GM23338 (cell line): ENCODE data around the gene FKBP6. TPM values are rescaled to one million over a fixed set of nuclear protein-coding genes. Genes with fewer than 3 reads are reported as not detected.

Experiments
- CTCF ChIP-seq, 2 experiments: fragments of 200-600 bp in 1 of 2; sonication (generic) in 1 of 2; conservative IDR thresholded peaks; 2 replicates each; pipeline versions ENCODE4 v1.5.1 to v1.6.1; 2016 to 2017; ENCODE audit warnings: antibody characterized with exemption in 2 of 2, low read depth in 2 of 2, mild to moderate bottlenecking in 2 of 2, moderate library complexity in 1 of 2
- EZH2 ChIP-seq: fragments of 200-600 bp; sonication (generic); IDR thresholded peaks from one replicate; pipeline ENCODE4 v1.8.0; 2017; ENCODE audit warnings: antibody characterized with exemption, mild to moderate bottlenecking, low read depth; ENCODE audit not compliant: unreplicated experiment
- POLR2AphosphoS5 ChIP-seq: IDR thresholded peaks from 2 replicates; pipeline ENCODE4 v1.6.1; 2016; ENCODE audit warnings: antibody characterized with exemption, low read depth
- STAT1 ChIP-seq: IDR thresholded peaks from one replicate; pipeline ENCODE4 v1.6.1; 2016; ENCODE audit warnings: antibody characterized with exemption; ENCODE audit not compliant: unreplicated experiment
- ZNF114 ChIP-seq: fragments of 250-450 bp; sonication (Bioruptor Pico); IDR thresholded peaks from 2 replicates; pipeline ENCODE4 v1.5.0; 2020; ENCODE audit warnings: mild to moderate bottlenecking, moderate library complexity
- ZNF331 ChIP-seq: fragments of 250-450 bp; sonication (Bioruptor Pico); IDR thresholded peaks from 2 replicates; pipeline ENCODE4 v1.5.0; 2020; ENCODE audit warnings: low read depth, mild to moderate bottlenecking, moderate library complexity
- ZNF462 ChIP-seq: fragments of 250-450 bp; sonication (Bioruptor Pico); IDR thresholded peaks from 2 replicates; pipeline ENCODE4 v1.5.0; 2020; ENCODE audit warnings: mild to moderate bottlenecking, moderate library complexity
- polyA plus RNA-seq: library from polyadenylated mRNA; unstranded; fragments of >200 nt; fragmentation: Nextera tagmentation; extraction: Ambion mirVana; gene quantifications from 2 replicates; pipeline ENCODE4 v1.2.1, GENCODE V29; 2016
- total RNA-seq: library from RNA; depleted of rRNA; stranded (reverse); fragments of >200 nt; shearing (Covaris generic); gene quantifications from 2 replicates; pipeline ENCODE4 v1.2.3, GENCODE V29; 2014
- TF ChIP-seq, protein P1 (sequence below): IDR thresholded peaks from 2 replicates; pipeline ENCODE4 v1.6.1; 2016; ENCODE audit warnings: antibody characterized with exemption

The FKBP6 gene
- total and polyA plus RNA-seq, 2 experiments from 2014 or later, result 0.15 TPM; not detected in 1

DNA sequence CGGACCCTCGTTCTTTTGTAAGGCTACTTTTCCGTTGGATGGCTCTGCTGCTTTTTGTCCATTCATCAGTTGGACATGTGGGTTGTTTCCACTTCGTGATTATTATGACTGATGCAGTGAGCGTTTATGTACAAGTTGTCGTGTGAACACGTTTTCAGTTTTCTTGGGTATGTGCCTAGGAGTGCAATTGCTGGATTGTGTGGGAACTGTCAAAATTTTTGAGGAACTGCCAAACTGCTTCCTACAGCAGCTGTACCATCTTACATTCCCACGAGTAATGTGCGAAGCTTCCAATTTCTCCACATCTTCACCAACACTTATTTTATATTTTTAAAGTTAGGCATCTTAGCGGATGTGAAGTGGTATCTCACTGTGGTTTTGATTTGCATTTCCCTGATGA is 10.4 kb downstream of the FKBP6 start (continued):
- TF ChIP-seq ZNF462 (CRISPR knock-in tag) (no peak), ZNF114 (CRISPR knock-in tag) (no peak), ZNF331 (CRISPR knock-in tag) (no peak), POLR2AphosphoS5 (no peak), EZH2 (no peak), STAT1 (no peak), CTCF (conservative IDR thresholded peaks at IDR 0.05; ENCODE audit: low read depth in 2 of 2) (no peak)
- TF ChIP-seq, protein P1, sequence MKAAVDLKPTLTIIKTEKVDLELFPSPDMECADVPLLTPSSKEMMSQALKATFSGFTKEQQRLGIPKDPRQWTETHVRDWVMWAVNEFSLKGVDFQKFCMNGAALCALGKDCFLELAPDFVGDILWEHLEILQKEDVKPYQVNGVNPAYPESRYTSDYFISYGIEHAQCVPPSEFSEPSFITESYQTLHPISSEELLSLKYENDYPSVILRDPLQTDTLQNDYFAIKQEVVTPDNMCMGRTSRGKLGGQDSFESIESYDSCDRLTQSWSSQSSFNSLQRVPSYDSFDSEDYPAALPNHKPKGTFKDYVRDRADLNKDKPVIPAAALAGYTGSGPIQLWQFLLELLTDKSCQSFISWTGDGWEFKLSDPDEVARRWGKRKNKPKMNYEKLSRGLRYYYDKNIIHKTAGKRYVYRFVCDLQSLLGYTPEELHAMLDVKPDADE, result no peak
